ENCODE data around the gene IL12RB1.

GRCh38 chr19:18058208-18059009, 28.3 kb downstream of the IL12RB1 start:
- TF ChIP-seq EZH2phosphoT487 (IDR thresholded peaks at IDR 0.05; ENCODE audit: low read depth, severe bottlenecking, unreplicated experiment) (no peak), CTCF (IDR thresholded peaks at IDR 0.05; ENCODE audit: poor library complexity) (peak; percentile 97), EZH2 (IDR thresholded peaks at IDR 0.05; ENCODE audit: borderline replicate concordance) (no peak)

Data from hepatocyte (in vitro differentiated cells).